GM21423 (cell line): ENCODE measurements around the gene CRNKL1.

Source experiments
- ATAC-seq: cut with Tn5 transposase; IDR thresholded peaks from one replicate; pipeline ENCODE4 v1.9.1; 2021; ENCODE audit warnings: mild to moderate bottlenecking, moderate library complexity; ENCODE audit not compliant: unreplicated experiment

Gene CRNKL1

DNA sequence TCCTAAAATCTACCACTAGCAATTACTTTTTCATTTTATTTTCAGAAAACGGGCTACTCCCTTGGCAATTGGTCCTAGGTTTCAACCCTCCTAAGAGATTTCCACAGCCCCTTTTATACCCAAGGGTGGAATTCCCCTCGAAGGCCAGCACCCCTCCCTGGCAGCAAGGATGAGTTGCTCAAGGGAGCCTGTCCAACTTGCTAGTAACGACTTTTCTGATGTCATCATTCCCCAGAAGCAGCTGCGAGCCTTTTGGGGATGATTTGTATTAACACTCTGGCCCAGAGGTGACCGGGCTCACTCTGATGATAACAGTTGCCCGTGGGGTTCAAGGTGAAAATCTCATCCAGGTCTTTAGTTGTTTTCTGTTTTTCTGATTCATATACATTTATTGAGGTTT, 65.8 kb downstream of the CRNKL1 start:
- no peak for ATAC-seq
